Gastroesophageal sphincter (tissue), 4 donors: ENCODE measurements around the gene STIMATE. TPM values are rescaled to one million over a fixed set of nuclear protein-coding genes. Genes with fewer than 3 reads are reported as not detected.

Experiments used
- ATAC-seq: fragments of 150-250 bp; one replicate; pipeline ENCODE4 v1.9.1; 2016; ENCODE audit warnings: mild to moderate bottlenecking, moderate library complexity
- H3K27ac ChIP-seq, 4 donors: fragments of 200-600 bp; sonication (generic) in 3 of 4; 1 replicate in 3 of 4; 2 replicates in 1 of 4; pipeline ENCODE4 v1.5.1; 2016 to 2019
- H3K27me3 ChIP-seq: fragments of 200-600 bp; sonication (generic); one replicate; pipeline ENCODE4 v1.5.1; 2019
- H3K36me3 ChIP-seq, 2 donors: fragments of 200-600 bp; sonication (generic); one replicate each; pipeline ENCODE4 v1.5.1; 2019; ENCODE audit warnings: control low read depth in 1 of 2
- H3K4me1 ChIP-seq, 3 donors: fragments of 200-600 bp; sonication (generic); 1 replicate in 2 of 3; 2 replicates in 1 of 3; pipeline ENCODE4 v1.5.1; 2016 to 2019; ENCODE audit warnings: control low read depth in 2 of 3
- H3K4me3 ChIP-seq, 2 donors: fragments of 200-600 bp; sonication (generic); one replicate each; pipeline ENCODE4 v1.5.1; 2019; ENCODE audit warnings: mild to moderate bottlenecking in 1 of 2, moderate library complexity in 1 of 2
- H3K9me3 ChIP-seq, 3 donors: fragments of 200-600 bp; sonication (generic); one replicate each; pipeline ENCODE4 v1.5.1; 2017 to 2019; ENCODE audit warnings: control low read depth in 2 of 3
- EP300 ChIP-seq: sonication (generic); formaldehyde crosslinking; IDR thresholded peaks from one replicate; pipeline ENCODE4 v1.6.1; 2017; ENCODE audit warnings: antibody characterized with exemption, mild to moderate bottlenecking
- POLR2A ChIP-seq, 2 donors: fragments of 450-650 bp; IDR thresholded peaks; one replicate each; pipeline ENCODE4 v1.6.1; 2017; ENCODE audit warnings: antibody characterized with exemption in 2 of 2, mild to moderate bottlenecking in 2 of 2, moderate library complexity in 1 of 2
- POLR2AphosphoS5 ChIP-seq: sonication (generic); formaldehyde crosslinking; IDR thresholded peaks from one replicate; pipeline ENCODE4 v1.6.1; 2017; ENCODE audit warnings: antibody characterized with exemption
- WGBS, 2 donors: methylation state at CpG; one replicate each; pipeline ENCODE4 v1.1.5; 2018; ENCODE audit warnings: low coverage in 1 of 2; 5-methylcytosine and 5-hydroxymethylcytosine counted together
- total RNA-seq, 4 donors: library from RNA; depleted of rRNA; stranded (reverse); fragments of >200 nt; gene quantifications; one replicate each; pipeline ENCODE4 v1.1.0, GENCODE V29; 2016
- TF ChIP-seq, protein P1 (sequence below), 4 experiments: fragments of 200-600 bp in 2 of 4; fragments of 450-650 bp in 2 of 4; sonication (generic) in 1 of 4; IDR thresholded peaks; one replicate each; pipeline ENCODE4 v1.5.1; 2017 to 2019; ENCODE audit warnings: antibody characterized with exemption in 4 of 4, mild to moderate bottlenecking in 2 of 4, moderate library complexity in 2 of 4

Gene STIMATE
- total RNA-seq, 4 donors from 2014 or later, result 14.6 to 30.2 (median 20.5) TPM

DNA sequence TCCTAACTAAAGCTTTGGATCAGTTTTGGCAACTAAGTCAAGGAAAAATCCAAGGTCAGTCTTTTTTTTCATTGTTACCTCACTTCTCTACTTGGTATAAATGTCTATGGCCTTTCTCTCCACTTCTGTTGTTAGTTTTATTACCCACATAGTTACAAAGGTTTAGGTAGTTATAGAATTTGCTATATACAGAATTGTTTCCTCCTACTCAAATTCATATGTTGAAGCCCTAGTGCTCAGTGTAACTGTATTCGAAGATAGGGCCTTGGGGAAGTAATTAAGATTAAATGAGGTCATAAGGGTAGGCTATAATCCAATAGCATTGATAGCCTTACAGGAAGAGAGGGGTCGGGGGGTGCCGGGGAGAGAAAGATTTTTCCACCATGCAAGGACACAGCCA is 19.7 kb upstream of the STIMATE start:
- WGBS, 2 donors, result 75 to 83% methylated on average over 1 to 3 of the region's 3 CpGs
- no peak for ATAC-seq
- Histone ChIP-seq H3K27ac (no peak overlapping the region), H3K9me3 (no peaks in the 10 kb centered on the region), H3K36me3 (peaks cover 3 to 91% of the 10 kb centered on the region in 2 donors), H3K4me1 (no peaks in the 10 kb centered on the region), H3K27me3 (no peaks in the 10 kb centered on the region), H3K4me3 (no peak overlapping the region)
- TF ChIP-seq, protein P1, sequence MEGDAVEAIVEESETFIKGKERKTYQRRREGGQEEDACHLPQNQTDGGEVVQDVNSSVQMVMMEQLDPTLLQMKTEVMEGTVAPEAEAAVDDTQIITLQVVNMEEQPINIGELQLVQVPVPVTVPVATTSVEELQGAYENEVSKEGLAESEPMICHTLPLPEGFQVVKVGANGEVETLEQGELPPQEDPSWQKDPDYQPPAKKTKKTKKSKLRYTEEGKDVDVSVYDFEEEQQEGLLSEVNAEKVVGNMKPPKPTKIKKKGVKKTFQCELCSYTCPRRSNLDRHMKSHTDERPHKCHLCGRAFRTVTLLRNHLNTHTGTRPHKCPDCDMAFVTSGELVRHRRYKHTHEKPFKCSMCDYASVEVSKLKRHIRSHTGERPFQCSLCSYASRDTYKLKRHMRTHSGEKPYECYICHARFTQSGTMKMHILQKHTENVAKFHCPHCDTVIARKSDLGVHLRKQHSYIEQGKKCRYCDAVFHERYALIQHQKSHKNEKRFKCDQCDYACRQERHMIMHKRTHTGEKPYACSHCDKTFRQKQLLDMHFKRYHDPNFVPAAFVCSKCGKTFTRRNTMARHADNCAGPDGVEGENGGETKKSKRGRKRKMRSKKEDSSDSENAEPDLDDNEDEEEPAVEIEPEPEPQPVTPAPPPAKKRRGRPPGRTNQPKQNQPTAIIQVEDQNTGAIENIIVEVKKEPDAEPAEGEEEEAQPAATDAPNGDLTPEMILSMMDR (IDR thresholded peaks at IDR 0.05), result no peak
- no peak for TF ChIP-seq POLR2A (IDR thresholded peaks at IDR 0.05)
- TF ChIP-seq POLR2AphosphoS5, result no peak
- no peak for TF ChIP-seq EP300

DNA sequence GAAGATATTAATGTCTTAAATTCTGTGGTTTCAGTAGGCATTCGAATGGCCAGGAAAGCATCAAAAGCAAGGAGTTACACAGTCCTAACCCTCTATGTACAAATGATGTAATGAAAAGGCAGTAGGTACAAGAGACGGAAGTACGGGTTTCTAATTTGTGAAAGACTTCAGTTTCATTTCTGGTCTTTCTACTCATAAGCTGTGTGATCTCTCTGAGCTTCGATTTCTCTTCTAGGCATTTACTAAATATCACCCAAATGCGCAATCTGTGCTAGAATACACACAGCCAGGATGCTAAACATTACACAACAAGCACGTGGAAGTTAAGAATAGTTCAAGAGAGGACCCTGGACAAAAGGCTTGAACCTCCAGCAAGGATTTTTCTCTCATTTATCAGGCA is 17.9 kb upstream of the STIMATE start:
- no peaks in the 10 kb centered on the region for H3K9me3 ChIP-seq
- H3K27ac ChIP-seq, result no peak overlapping the region
- 79 to 84% methylated on average over 6 of the region's 6 CpGs for WGBS, 2 donors
- ATAC-seq, result no peak
- no peak overlapping the region for H3K4me3 ChIP-seq
- H3K36me3 ChIP-seq, result peaks cover 0 to 91% of the 10 kb centered on the region in 2 donors
- no peaks in the 10 kb centered on the region for H3K4me1 ChIP-seq
- no peaks in the 10 kb centered on the region for H3K27me3 ChIP-seq
- TF ChIP-seq POLR2AphosphoS5 (no peak), EP300 (no peak), POLR2A (IDR thresholded peaks at IDR 0.05) (no peak)
- TF ChIP-seq, protein P1 (IDR thresholded peaks at IDR 0.05), result no peak

DNA sequence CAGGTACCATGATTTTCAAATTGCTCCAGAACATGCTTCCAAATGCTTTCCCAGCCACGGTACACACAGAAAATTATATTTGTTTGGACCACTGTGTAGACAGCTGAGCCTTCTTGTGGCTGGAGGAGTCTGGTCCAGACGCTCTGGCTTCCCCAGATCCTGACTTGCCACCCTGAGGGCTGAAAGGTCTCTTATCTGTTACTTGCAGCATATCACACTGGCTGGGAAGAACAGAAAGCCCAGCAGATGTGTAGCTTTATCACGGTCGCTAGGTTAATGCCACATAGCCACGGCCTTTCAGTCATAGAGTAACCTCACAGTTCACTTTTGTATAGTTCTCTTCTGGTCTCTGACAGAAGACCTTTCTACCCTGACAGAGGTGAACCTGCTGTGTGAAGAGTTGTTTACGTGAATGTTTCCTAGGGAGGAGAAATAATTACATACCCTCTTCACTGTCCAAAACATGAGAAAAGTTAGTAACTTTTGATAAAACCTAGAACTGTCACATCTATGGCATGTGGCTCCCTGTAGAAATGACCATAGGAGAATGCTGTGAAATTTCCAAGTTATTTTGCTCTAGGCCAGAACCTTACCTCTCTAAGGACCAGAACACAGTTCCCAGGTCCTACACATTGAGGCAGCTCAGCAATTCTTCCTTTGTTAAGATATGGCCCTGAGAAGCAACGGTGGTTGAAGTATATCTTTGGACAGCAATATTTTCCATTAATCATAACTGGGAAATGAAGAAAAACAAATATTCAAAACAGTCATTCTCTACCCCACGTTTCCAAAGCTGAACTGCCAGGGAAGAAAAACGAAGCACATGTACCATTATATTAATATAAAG is 15.8 kb upstream of the STIMATE start:
- no peak for ATAC-seq
- Histone ChIP-seq H3K4me3 (no peak overlapping the region), H3K9me3 (no peaks in the 10 kb centered on the region), H3K4me1 (no peaks in the 10 kb centered on the region), H3K36me3 (peaks cover 0 to 86% of the 10 kb centered on the region in 2 donors), H3K27ac (no peak overlapping the region), H3K27me3 (no peaks in the 10 kb centered on the region)
- TF ChIP-seq, protein P1 (IDR thresholded peaks at IDR 0.05), result no peak
- TF ChIP-seq POLR2AphosphoS5, result no peak
- TF ChIP-seq EP300, result no peak
- no peak for TF ChIP-seq POLR2A (IDR thresholded peaks at IDR 0.05)
- 56 to 66% methylated on average over 5 to 7 of the region's 9 CpGs for WGBS, 2 donors

DNA sequence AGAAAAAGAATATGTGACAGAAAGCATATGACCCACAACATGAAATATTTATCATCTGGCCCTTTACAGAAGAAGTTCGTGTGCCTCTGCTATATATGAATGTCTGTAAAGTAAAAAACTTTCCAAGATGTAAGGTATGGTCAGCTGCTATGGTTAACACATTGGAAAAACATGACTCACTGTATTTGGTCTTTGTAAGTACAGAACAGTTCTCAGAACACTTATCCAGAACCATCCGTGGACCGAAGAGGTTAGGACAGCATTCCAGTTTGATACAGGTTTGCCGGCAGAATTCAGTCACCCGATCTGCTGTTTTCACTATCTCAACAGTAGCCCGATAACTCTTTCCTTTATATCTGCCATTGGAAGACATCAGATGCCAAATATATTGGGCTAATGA is 13.5 kb upstream of the STIMATE start:
- TF ChIP-seq POLR2AphosphoS5, result no peak
- TF ChIP-seq, protein P1 (IDR thresholded peaks at IDR 0.05), result no peak
- no peak for TF ChIP-seq POLR2A (IDR thresholded peaks at IDR 0.05)
- no peak for TF ChIP-seq EP300
- 82 to 96% methylated on average over 6 of the region's 6 CpGs for WGBS, 2 donors
- H3K27me3 ChIP-seq, result no peaks in the 10 kb centered on the region
- no peak overlapping the region for H3K27ac ChIP-seq
- no peaks in the 10 kb centered on the region for H3K9me3 ChIP-seq
- no peak for ATAC-seq
- H3K36me3 ChIP-seq, result peaks cover 0 to 89% of the 10 kb centered on the region in 2 donors
- no peaks in the 10 kb centered on the region for H3K4me1 ChIP-seq
- H3K4me3 ChIP-seq, result no peak overlapping the region

DNA sequence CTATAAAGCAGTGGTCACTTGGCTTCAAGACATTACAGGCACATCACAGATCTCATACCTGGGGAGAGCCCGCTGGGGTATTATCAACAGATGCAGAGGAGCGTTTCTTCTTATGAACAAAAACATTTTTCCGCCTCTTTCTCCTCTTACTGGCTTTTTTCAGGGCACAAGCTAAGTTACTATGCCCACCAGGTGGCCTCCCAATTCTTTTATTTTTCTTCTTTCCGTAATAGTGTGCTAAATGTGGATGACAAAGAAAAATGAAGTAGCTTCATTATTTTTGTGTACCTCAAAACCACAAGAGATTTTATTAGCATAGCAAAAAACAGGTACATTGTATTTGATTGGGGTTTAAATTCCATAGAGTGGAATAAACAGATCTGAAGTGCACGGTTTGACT is 10.1 kb upstream of the STIMATE start:
- Histone ChIP-seq H3K27me3 (no peaks in the 10 kb centered on the region), H3K9me3 (no peaks in the 10 kb centered on the region), H3K27ac (no peak overlapping the region), H3K4me1 (no peaks in the 10 kb centered on the region), H3K4me3 (no peak overlapping the region), H3K36me3 (peaks cover 0 to 82% of the 10 kb centered on the region in 2 donors)
- TF ChIP-seq POLR2A (IDR thresholded peaks at IDR 0.05), result no peak
- no peak for TF ChIP-seq EP300
- TF ChIP-seq, protein P1 (IDR thresholded peaks at IDR 0.05), result no peak
- no peak for TF ChIP-seq POLR2AphosphoS5
- WGBS, 2 donors, result 79 to 80% methylated on average over 4 to 5 of the region's 5 CpGs
- no peak for ATAC-seq
